ENCODE measurements around the gene GRID1.
"Not testable (repeated sequence)": the region's sequence is repeated elsewhere in the genome, so short reads cannot be mapped to it uniquely, and the experiment has no call there.

Gene GRID1

DNA sequence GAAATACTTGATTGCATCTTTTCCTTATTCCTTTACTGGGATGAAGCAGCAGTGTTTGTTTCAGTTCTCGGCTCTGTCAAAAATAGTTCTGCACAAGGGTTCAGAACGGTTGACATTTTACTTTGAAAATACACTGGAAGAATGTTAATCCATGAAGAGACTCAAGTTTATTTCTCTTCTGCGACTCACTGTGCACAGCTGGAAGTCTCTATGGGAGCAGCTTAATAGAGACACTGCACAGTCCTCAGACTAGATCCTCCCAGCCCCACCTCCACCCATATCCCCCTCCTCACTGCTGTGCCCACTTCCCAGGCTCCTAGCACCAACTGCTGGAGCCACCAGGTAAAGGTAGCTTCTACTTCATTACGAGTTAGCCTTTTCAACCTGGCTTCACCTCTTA is 517.8 kb downstream of the GRID1 start:
- DNase-seq: no peak

DNA sequence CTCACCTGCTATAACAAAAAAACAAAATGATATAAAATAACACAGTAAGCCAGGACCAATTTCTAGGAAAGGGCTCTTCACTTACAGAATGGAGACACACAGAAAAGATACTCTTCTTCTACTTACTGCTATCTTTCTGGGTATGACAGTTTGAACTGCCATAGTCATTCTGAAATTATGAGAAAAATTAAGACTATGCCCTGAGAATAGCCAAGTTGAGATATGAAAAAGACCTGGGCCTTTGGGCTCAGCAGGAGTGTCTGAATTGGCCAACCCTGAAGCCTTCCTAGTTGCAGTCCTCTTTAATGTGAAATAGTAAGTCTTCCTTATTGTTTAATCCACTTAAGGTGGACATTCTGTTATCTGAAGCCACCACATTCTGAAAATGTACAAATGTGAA is 519.5 kb downstream of the GRID1 start:
- no peak for DNase-seq

DNA sequence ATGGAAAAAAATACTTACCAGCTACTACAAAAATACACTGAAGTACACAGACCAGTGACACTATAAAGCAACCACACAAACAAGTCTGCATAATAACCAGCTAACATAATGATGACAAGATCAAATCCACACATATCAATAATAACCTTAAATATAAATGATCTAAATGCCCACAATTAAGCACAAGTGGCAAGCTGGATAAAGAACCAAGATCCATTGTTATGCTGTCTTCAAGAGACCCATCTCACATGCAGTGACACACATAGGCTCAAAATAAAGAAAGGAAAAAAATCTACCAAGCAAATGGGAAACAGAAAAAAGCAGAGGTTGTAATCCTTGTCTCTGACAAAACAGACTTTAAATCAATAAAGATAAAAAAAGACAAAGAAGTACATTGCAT is 527.9 kb downstream of the GRID1 start:
- DNase-seq: not testable (repeated sequence)

- no peak for DNase-seq
These were observed 533.6 kb downstream of the GRID1 start for GRCh38 chr10:85832988-85833387.

DNA sequence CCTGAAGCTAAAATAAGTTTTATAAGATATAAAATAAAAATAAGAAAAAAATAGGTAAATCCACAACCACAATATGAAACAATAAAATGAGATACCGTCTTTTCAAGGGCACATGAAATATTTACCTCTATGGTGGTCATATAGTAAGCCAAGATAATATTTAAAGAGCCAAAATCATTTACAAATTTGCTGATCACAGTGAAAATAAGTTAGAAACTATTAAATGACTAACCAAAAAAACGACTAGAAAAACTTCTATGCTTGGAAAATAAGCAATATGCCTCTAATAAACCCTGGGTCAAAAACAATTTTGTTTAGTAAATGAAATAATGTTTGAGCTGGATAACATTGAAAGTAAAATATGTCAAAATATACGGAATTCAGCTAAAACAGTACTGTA is 535.2 kb downstream of the GRID1 start:
- DNase-seq: no peak

- DNase-seq: no peak
These were observed 540.2 kb downstream of the GRID1 start for GRCh38 chr10:85826377-85826776.

GRCh38 chr10:85811405-85811804 is 555.2 kb downstream of the GRID1 start:
- no peak for DNase-seq

GRCh38 chr10:85810674-85811073 is 555.9 kb downstream of the GRID1 start:
- no peak for DNase-seq

DNA sequence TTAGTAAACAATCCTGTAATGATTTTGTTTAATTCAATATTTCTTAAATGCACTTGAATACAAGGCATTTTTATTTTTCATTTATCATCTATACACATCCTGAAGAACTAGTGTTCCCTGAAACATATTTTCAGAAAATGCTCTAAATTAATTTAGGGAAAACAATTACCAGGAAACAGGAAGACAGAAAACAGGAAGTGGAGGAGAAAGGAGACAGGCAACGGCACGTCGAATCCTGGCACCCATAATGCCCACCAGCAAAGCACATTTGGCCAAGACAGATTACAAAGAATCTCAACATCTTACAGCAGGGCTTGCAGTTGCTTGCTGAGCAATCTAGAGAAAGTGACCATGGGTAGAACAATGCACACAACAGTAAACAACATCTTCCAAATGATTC is 571.1 kb downstream of the GRID1 start:
- DNase-seq: no peak

DNA sequence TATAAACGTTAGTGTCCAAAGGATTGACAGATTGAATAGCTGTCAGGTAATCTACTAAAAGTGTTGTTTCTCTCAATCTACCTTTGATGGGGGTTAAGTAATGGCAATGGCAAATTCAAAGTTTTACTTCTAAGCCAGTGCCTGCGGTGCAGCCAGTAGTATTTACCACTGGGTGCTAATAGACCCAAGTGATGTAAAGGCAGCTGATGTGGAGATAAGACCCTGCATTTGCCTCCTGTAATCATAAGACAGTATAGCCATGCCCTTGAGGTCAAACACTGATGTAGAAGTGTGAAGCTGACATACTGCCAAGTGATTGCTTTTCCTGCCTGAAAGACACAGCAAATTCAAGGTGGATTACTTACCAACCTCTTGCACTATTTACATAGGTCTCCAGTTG is 572.0 kb downstream of the GRID1 start:
- DNase-seq: no peak

GRCh38 chr10:85792533-85792858 is 574.1 kb downstream of the GRID1 start:
- DNase-seq: no peak

GRCh38 chr10:85791818-85792532 is 574.6 kb downstream of the GRID1 start:
- DNase-seq: no peak

GRCh38 chr10:85789982-85790789 is 576.4 kb downstream of the GRID1 start:
- DNase-seq: no peak

- no peak for DNase-seq
These were observed 577.5 kb downstream of the GRID1 start for GRCh38 chr10:85789125-85789524.

DNA sequence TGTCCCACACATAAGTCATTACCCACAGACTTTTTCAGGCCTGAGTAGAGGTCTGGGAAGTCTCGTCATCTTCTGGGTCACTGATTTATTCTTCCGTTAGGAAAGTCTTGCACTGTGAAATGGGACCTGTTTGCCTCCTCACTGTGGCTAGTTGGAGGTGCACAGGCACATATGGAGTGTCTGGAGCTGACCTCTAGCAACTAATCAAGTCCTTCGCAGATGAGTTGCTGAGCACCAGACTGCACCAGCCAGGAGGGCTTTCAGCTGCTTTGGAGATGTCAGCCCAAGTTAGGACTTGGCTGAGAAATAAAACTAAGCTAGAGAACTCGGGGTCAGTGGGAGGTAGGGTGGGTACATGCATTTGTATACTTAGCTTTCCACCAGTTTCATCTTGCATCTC is 578.0 kb downstream of the GRID1 start:
- DNase-seq: no peak

GRCh38 chr10:85787881-85788280 is 578.7 kb downstream of the GRID1 start:
- DNase-seq: no peak

DNA sequence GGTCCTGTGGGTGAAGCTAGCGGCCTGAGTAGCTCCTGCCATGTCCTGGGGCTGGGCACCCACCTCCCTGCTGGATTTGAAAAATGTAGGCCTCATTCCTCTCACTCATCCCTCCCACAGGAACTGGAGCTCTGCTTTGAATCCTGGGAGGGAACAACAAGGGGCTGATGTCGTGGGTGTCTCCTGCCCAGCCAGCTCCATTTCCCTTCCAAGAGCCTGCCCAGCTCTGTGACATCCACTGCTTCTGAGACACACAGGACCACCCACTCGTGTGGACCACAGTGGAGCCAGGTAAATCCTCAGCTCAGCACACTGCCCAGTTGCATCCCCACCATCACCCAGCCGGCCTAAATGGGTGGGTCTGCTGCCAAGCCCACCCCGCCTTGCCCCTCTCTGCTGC is 579.2 kb downstream of the GRID1 start:
- DNase-seq: no peak

DNA sequence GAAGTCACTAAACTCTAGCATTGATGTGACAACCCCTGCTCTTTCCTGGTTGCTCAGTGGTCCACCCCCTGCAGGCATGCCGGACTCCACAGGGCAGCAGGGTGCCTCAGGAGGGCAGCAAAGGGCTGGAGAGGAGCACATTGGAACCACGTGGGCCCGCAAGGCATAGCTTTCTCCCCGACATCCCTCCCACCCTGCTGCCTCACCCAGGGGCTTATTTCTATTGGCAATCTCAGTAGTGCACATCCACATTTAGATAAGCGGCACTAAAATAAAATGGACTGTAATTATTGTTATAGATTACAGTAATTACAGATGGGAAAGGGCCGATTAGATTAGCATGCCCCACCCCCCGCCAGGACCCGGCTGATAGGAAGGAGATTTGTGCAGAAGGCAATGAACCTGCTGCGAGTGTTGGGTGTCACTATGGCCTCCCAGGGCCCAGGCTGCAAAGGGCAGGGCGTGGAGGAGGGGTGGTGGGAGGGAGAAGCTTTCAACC is 580.1 kb downstream of the GRID1 start:
- DNase-seq: no peak

- DNase-seq: no peak
These were observed 581.8 kb downstream of the GRID1 start for GRCh38 chr10:85784792-85785191.

- no peak for DNase-seq
These were observed 585.2 kb downstream of the GRID1 start for GRCh38 chr10:85781404-85781803.

DNA sequence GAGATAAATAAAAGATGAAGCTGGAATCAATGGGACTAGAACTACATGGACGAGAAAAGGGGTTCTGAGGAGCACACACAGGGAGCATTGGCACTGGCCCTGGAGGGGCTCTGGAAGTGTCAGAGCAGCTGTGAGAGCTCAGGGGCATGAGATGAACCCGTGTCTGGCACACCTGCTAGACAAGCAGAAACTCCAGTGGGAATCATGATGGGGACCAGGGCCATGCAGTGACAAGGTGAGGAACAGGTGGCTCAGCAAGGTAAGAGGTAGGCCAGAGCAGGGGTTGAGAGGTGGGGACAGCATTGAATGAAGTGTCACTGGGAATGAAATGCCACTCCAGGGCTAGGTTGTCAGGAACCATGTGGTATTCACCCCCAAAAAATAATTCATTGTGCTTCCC is 588.5 kb downstream of the GRID1 start:
- DNase-seq: no peak

DNA sequence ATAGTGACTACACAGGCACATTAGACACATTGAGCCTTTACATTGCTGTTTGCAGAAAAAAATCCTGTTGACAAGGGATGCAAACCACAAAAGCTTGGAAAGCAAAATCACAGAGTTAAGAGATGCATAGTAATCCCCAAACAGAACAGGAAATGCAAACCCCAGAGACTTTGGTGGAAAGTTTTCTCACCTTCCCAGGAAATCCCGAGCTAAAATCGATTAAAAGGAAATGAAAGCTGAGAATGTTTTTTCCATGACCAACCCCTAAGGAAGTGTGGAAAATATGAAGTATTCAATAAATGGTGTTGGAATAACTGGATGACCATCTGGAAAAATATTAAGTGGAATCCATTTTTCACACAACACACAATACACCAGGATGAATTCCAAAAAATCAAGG is 598.7 kb downstream of the GRID1 start:
- DNase-seq: no peak

- no peak for DNase-seq
These were observed 602.5 kb downstream of the GRID1 start for GRCh38 chr10:85764108-85764507.

GRCh38 chr10:85761906-85762445 is 604.6 kb downstream of the GRID1 start:
- no peak for DNase-seq

Measured in activated CD4-positive, alpha-beta T cell treated with anti-CD3 and anti-CD28 coated beads for 4 hours (primary cell).